SK-N-SH treated with all-trans-retinoic acid at 6 μM for 48 hours (cell line): Measurements from ENCODE around the gene APOB.

Experiments used
- ATAC-seq: fragments of 200-7000 bp; cut with Tn5 transposase; 3 replicates; pipeline ENCODE4 v1.9.1; 2020; ENCODE audit warnings: mild to moderate bottlenecking, moderate library complexity
- ARNTL ChIP-seq: fragments of 450-650 bp; formaldehyde crosslinking; IDR thresholded peaks from 2 replicates; pipeline ENCODE4 v1.5.0; 2020; ENCODE audit warnings: low read depth, mild to moderate bottlenecking, moderate library complexity, borderline replicate concordance
- BACH2 ChIP-seq: fragments of 250-450 bp; sonication (Bioruptor Pico); IDR thresholded peaks from 2 replicates; pipeline ENCODE4 v1.9.0; 2021; ENCODE audit warnings: mild to moderate bottlenecking, borderline replicate concordance
- CSDC2 ChIP-seq: fragments of 250-450 bp; sonication (Bioruptor Pico); IDR thresholded peaks from 2 replicates; pipeline ENCODE4 v1.5.0; 2020; ENCODE audit warnings: mild to moderate bottlenecking, moderate library complexity
- ESRRG ChIP-seq: fragments of 250-450 bp; sonication (Bioruptor Pico); IDR thresholded peaks from 2 replicates; pipeline ENCODE4 v1.6.1; 2021; ENCODE audit warnings: mild to moderate bottlenecking
- GLIS3 ChIP-seq: fragments of 250-450 bp; sonication (Bioruptor Pico); IDR thresholded peaks from 2 replicates; pipeline ENCODE4 v1.5.0; 2020; ENCODE audit warnings: mild to moderate bottlenecking, moderate library complexity
- ISL1 ChIP-seq: fragments of 250-450 bp; sonication (Bioruptor Pico); IDR thresholded peaks from 2 replicates; pipeline ENCODE4 v2.1.2; 2022; ENCODE audit warnings: mild to moderate bottlenecking, moderate library complexity
- OSR1 ChIP-seq: fragments of 250-450 bp; sonication (Bioruptor Pico); IDR thresholded peaks from 2 replicates; pipeline ENCODE4 v1.8.0; 2022; ENCODE audit warnings: moderate library complexity, mild to moderate bottlenecking, inconsistent platforms
- PPARA ChIP-seq: fragments of 250-450 bp; sonication (Bioruptor Pico); IDR thresholded peaks from 2 replicates; pipeline ENCODE4 v1.5.0; 2020; ENCODE audit warnings: mild to moderate bottlenecking, borderline replicate concordance
- SNAI2 ChIP-seq: fragments of 250-450 bp; sonication (Bioruptor Pico); IDR thresholded peaks from 2 replicates; pipeline ENCODE4 v1.5.0; 2020; ENCODE audit warnings: mild to moderate bottlenecking, moderate library complexity
- TCF4 ChIP-seq: fragments of 250-450 bp; sonication (Bioruptor Pico); IDR thresholded peaks from 2 replicates; pipeline ENCODE4 v1.8.0; 2021; ENCODE audit warnings: mild to moderate bottlenecking, moderate library complexity, borderline replicate concordance
- TOX ChIP-seq: fragments of 250-450 bp; sonication (Bioruptor Pico); IDR thresholded peaks from 2 replicates; pipeline ENCODE4 v1.8.0; 2021; ENCODE audit warnings: mild to moderate bottlenecking, moderate library complexity, borderline replicate concordance
- ZC3H10 ChIP-seq: fragments of 250-450 bp; sonication (Bioruptor Pico); IDR thresholded peaks from 2 replicates; pipeline ENCODE4 v1.5.1; 2021; ENCODE audit warnings: mild to moderate bottlenecking, moderate library complexity
- ZFP3 ChIP-seq: fragments of 250-450 bp; sonication (Bioruptor Pico); IDR thresholded peaks from 2 replicates; pipeline ENCODE4 v1.5.0; 2020; ENCODE audit warnings: mild to moderate bottlenecking, moderate library complexity
- ZFP30 ChIP-seq: fragments of 450-650 bp; formaldehyde crosslinking; IDR thresholded peaks from 2 replicates; pipeline ENCODE4 v1.5.0; 2022; ENCODE audit warnings: mild to moderate bottlenecking, moderate library complexity
- ZNF565 ChIP-seq: fragments of 450-650 bp; formaldehyde crosslinking; conservative IDR thresholded peaks from 2 replicates; pipeline ENCODE4 v1.5.0; 2020; ENCODE audit warnings: low read depth, mild to moderate bottlenecking, moderate library complexity
- ZNF70 ChIP-seq: fragments of 450-650 bp; formaldehyde crosslinking; IDR thresholded peaks from 2 replicates; pipeline ENCODE4 v1.5.0; 2020; ENCODE audit warnings: mild to moderate bottlenecking, moderate library complexity
- ZNF8 ChIP-seq: fragments of 450-650 bp; formaldehyde crosslinking; IDR thresholded peaks from 2 replicates; pipeline ENCODE4 v1.5.0; 2020; ENCODE audit warnings: mild to moderate bottlenecking, moderate library complexity
- TF ChIP-seq, protein P1 (sequence below): fragments of 250-450 bp; sonication (Bioruptor Pico); IDR thresholded peaks from 2 replicates; pipeline ENCODE4 v1.5.1; 2021; ENCODE audit warnings: mild to moderate bottlenecking, moderate library complexity
- TF ChIP-seq, protein P2 (sequence below): fragments of 250-450 bp; sonication (Bioruptor Pico); IDR thresholded peaks from 2 replicates; pipeline ENCODE4 v1.8.0; 2020; ENCODE audit warnings: mild to moderate bottlenecking, moderate library complexity, borderline replicate concordance
- TF ChIP-seq, protein P3 (sequence below): fragments of 250-450 bp; sonication (Bioruptor Pico); IDR thresholded peaks from 2 replicates; pipeline ENCODE4 v1.8.0; 2021; ENCODE audit warnings: low read depth, mild to moderate bottlenecking, moderate library complexity, borderline replicate concordance
- TF ChIP-seq, protein P4 (sequence below): fragments of 250-450 bp; sonication (Bioruptor Pico); IDR thresholded peaks from 2 replicates; pipeline ENCODE4 v1.5.0; 2020; ENCODE audit warnings: mild to moderate bottlenecking, moderate library complexity

APOB gene, protein sequence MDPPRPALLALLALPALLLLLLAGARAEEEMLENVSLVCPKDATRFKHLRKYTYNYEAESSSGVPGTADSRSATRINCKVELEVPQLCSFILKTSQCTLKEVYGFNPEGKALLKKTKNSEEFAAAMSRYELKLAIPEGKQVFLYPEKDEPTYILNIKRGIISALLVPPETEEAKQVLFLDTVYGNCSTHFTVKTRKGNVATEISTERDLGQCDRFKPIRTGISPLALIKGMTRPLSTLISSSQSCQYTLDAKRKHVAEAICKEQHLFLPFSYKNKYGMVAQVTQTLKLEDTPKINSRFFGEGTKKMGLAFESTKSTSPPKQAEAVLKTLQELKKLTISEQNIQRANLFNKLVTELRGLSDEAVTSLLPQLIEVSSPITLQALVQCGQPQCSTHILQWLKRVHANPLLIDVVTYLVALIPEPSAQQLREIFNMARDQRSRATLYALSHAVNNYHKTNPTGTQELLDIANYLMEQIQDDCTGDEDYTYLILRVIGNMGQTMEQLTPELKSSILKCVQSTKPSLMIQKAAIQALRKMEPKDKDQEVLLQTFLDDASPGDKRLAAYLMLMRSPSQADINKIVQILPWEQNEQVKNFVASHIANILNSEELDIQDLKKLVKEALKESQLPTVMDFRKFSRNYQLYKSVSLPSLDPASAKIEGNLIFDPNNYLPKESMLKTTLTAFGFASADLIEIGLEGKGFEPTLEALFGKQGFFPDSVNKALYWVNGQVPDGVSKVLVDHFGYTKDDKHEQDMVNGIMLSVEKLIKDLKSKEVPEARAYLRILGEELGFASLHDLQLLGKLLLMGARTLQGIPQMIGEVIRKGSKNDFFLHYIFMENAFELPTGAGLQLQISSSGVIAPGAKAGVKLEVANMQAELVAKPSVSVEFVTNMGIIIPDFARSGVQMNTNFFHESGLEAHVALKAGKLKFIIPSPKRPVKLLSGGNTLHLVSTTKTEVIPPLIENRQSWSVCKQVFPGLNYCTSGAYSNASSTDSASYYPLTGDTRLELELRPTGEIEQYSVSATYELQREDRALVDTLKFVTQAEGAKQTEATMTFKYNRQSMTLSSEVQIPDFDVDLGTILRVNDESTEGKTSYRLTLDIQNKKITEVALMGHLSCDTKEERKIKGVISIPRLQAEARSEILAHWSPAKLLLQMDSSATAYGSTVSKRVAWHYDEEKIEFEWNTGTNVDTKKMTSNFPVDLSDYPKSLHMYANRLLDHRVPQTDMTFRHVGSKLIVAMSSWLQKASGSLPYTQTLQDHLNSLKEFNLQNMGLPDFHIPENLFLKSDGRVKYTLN (N-terminal part only)

DNA sequence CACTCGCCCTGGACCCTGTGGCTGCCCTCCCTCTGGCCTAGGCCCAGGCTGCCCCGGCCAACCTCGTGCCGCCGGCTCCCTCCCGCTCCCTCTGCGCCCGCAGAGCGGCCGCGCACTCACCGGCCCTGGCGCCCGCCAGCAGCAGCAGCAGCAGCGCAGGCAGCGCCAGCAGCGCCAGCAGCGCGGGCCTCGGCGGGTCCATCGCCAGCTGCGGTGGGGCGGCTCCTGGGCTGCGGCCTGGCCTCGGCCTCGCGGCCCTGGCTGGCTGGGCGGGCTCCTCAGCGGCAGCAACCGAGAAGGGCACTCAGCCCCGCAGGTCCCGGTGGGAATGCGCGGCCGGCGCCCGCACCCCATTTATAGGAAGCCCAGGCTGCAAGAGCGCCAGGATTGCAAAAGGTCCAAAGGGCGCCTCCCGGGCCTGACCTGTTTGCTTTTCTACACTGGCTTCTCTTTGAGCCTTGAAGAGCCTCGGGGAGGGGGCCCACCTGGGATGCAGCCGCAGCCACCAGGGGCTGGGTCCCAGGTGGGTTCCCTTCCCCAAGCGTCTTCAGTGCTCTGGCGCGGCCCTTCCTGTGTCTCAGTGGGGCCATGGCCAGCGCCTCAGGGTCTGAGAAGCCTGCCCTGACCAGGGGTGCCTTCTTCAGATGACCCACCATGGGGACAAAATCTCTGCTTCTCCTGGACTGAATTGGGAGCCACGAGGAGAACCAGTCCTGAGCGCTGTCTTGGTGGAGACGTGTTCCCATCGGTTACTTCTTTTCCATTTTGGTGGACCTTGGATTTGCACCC, at the start of gene APOB:
TSS of gene APOB (minus strand) at position 330 of the 789 bp plus-strand sequence. CDS start at position 202, 128 bp downstream.
- TF ChIP-seq, protein P1, sequence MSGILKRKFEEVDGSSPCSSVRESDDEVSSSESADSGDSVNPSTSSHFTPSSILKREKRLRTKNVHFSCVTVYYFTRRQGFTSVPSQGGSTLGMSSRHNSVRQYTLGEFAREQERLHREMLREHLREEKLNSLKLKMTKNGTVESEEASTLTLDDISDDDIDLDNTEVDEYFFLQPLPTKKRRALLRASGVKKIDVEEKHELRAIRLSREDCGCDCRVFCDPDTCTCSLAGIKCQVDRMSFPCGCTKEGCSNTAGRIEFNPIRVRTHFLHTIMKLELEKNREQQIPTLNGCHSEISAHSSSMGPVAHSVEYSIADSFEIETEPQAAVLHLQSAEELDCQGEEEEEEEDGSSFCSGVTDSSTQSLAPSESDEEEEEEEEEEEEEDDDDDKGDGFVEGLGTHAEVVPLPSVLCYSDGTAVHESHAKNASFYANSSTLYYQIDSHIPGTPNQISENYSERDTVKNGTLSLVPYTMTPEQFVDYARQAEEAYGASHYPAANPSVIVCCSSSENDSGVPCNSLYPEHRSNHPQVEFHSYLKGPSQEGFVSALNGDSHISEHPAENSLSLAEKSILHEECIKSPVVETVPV (CRISPR knock-in tag) = no peak
- TF ChIP-seq ZNF8 (CRISPR knock-in tag) (no peak), ZC3H10 (CRISPR knock-in tag) (no peak), GLIS3 (CRISPR knock-in tag) (no peak), SNAI2 (CRISPR knock-in tag) (no peak), ZNF70 (CRISPR knock-in tag) (no peak), ISL1 (CRISPR knock-in tag) (no peak), ZFP3 (no peak), PPARA (CRISPR knock-in tag) (no peak), TCF4 (CRISPR knock-in tag) (no peak), TOX (CRISPR knock-in tag) (no peak), ZFP30 (no peak), ESRRG (CRISPR knock-in tag) (no peak), CSDC2 (CRISPR knock-in tag) (no peak)
- TF ChIP-seq, protein P2, sequence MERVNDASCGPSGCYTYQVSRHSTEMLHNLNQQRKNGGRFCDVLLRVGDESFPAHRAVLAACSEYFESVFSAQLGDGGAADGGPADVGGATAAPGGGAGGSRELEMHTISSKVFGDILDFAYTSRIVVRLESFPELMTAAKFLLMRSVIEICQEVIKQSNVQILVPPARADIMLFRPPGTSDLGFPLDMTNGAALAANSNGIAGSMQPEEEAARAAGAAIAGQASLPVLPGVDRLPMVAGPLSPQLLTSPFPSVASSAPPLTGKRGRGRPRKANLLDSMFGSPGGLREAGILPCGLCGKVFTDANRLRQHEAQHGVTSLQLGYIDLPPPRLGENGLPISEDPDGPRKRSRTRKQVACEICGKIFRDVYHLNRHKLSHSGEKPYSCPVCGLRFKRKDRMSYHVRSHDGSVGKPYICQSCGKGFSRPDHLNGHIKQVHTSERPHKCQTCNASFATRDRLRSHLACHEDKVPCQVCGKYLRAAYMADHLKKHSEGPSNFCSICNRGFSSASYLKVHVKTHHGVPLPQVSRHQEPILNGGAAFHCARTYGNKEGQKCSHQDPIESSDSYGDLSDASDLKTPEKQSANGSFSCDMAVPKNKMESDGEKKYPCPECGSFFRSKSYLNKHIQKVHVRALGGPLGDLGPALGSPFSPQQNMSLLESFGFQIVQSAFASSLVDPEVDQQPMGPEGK = no peak
- TF ChIP-seq, protein P3, sequence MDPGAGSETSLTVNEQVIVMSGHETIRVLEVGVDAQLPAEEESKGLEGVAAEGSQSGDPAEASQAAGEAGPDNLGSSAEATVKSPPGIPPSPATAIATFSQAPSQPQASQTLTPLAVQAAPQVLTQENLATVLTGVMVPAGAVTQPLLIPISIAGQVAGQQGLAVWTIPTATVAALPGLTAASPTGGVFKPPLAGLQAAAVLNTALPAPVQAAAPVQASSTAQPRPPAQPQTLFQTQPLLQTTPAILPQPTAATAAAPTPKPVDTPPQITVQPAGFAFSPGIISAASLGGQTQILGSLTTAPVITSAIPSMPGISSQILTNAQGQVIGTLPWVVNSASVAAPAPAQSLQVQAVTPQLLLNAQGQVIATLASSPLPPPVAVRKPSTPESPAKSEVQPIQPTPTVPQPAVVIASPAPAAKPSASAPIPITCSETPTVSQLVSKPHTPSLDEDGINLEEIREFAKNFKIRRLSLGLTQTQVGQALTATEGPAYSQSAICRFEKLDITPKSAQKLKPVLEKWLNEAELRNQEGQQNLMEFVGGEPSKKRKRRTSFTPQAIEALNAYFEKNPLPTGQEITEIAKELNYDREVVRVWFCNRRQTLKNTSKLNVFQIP = no peak
- TF ChIP-seq, protein P4, sequence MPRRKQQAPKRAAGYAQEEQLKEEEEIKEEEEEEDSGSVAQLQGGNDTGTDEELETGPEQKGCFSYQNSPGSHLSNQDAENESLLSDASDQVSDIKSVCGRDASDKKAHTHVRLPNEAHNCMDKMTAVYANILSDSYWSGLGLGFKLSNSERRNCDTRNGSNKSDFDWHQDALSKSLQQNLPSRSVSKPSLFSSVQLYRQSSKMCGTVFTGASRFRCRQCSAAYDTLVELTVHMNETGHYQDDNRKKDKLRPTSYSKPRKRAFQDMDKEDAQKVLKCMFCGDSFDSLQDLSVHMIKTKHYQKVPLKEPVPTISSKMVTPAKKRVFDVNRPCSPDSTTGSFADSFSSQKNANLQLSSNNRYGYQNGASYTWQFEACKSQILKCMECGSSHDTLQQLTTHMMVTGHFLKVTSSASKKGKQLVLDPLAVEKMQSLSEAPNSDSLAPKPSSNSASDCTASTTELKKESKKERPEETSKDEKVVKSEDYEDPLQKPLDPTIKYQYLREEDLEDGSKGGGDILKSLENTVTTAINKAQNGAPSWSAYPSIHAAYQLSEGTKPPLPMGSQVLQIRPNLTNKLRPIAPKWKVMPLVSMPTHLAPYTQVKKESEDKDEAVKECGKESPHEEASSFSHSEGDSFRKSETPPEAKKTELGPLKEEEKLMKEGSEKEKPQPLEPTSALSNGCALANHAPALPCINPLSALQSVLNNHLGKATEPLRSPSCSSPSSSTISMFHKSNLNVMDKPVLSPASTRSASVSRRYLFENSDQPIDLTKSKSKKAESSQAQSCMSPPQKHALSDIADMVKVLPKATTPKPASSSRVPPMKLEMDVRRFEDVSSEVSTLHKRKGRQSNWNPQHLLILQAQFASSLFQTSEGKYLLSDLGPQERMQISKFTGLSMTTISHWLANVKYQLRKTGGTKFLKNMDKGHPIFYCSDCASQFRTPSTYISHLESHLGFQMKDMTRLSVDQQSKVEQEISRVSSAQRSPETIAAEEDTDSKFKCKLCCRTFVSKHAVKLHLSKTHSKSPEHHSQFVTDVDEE (CRISPR knock-in tag) = no peak
- TF ChIP-seq, all 23 proteins: peak for 0
- no peak for ATAC-seq

DNA sequence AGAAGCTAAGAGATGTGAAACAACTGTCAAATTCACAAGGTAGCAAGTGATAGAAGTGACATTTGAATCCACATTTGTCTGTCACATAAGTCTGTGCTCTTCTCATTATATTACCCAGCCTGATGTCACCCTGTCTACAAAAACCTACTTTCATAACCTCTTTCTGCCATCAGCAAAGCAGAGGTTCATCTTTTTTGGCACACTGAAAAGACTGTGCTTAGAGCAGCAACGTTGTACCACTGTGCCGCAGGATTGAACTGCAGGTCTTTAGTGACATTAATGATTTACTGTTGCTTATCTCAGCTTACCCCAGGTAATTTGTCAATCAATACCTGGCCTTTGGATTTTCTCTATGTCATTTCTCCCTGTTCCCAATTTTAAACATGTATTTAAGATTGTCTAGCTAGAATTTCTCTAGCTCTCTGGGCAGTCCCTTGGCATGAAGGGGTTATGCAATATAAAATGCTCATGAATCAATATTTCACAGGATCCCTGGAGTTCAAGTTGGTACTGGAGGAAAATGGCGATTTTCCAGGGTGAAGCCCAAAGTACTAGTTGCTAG, 48.5 kb upstream of the APOB start:
- TF ChIP-seq, protein P2 = no peak
- no peak for TF ChIP-seq CSDC2 (CRISPR knock-in tag)
- TF ChIP-seq, protein P3 = no peak
- TF ChIP-seq ARNTL (CRISPR knock-in tag) = no peak
- TF ChIP-seq TCF4 (CRISPR knock-in tag) = no peak
- TF ChIP-seq PPARA (CRISPR knock-in tag) = no peak
- no peak for TF ChIP-seq BACH2
- TF ChIP-seq ZNF565 = no peak
- no peak for TF ChIP-seq OSR1
- ATAC-seq = no peak
